GM19239 (cell line): ENCODE results near the gene SKA3.

Experiments
- DNase-seq: peaks from one replicate; pipeline ENCODE4 v3.0.0; 2011; ENCODE audit warnings: low spot score; ENCODE audit not compliant: insufficient read length
- FAIRE-seq: peaks from 2 replicates; lab custom pipeline; 2011; peaks lifted over from hg19 to GRCh38; lab: Jason Lieb, UNC

SKA3 gene

GRCh38 chr13:21118180-21118579 is 58.2 kb downstream of the SKA3 start:
- FAIRE-seq (no peak), DNase-seq (no peak)

GRCh38 chr13:21117104-21117809 is 59.1 kb downstream of the SKA3 start:
- FAIRE-seq (no peak), DNase-seq (no peak)

- no peak for DNase-seq
- FAIRE-seq = no peak
Observed at GRCh38 chr13:21116141-21116540, 60.2 kb downstream of the SKA3 start.

- DNase-seq (no peak), FAIRE-seq (no peak)
Observed at GRCh38 chr13:21115231-21115630, 61.1 kb downstream of the SKA3 start.

- no peak for FAIRE-seq
- no peak for DNase-seq
Observed at GRCh38 chr13:21111546-21111945, 64.8 kb downstream of the SKA3 start.

- FAIRE-seq (no peak), DNase-seq (no peak)
Observed at GRCh38 chr13:21109168-21109567, 67.2 kb downstream of the SKA3 start.

- DNase-seq = no peak
- no peak for FAIRE-seq
Observed at GRCh38 chr13:21106089-21106488, 70.3 kb downstream of the SKA3 start.

- FAIRE-seq = no peak
- no peak for DNase-seq
Observed at GRCh38 chr13:21104199-21105019, 71.9 kb downstream of the SKA3 start.
